SU-DHL-6 (cell line): ENCODE results near the gene SNCA.

Experiments used
- CTCF ChIP-seq: fragments of 200-600 bp; sonication (generic); IDR thresholded peaks from one replicate; pipeline ENCODE4 v1.5.1; 2017; ENCODE audit warnings: antibody characterized with exemption, mild to moderate bottlenecking, low read length, moderate library complexity; ENCODE audit not compliant: insufficient read depth, poor library complexity, severe bottlenecking
- EZH2phosphoT487 ChIP-seq: fragments of 200-600 bp; sonication (generic), shearing (Covaris generic); conservative IDR thresholded peaks from 2 replicates; pipeline ENCODE4 v1.6.1; 2018; ENCODE audit warnings: mild to moderate bottlenecking, antibody characterized with exemption, low read length, moderate library complexity, mixed read lengths

GRCh38 chr4:89805297-89805696 is 31.7 kb downstream of the SNCA start:
- TF ChIP-seq CTCF (no peak), EZH2phosphoT487 (no peak)
